Caco-2 (cell line): ENCODE results near the gene DYTN. TPM values are rescaled to one million over a fixed set of nuclear protein-coding genes. Genes with fewer than 3 reads are reported as not detected.
A peak's percentile ranks its signal among the peaks of the same experiment; 100 is the strongest.

Experiments
- BruUV-seq: library from RNA; stranded (reverse); fragments of 400-500 nt; replicated peaks from 2 replicates; lab custom pipeline; 2021; lab: Mats Ljungman, UMichigan
- CTCF ChIA-PET: fragments of 300-600 bp; sonication (Branson Sonifier 250); formaldehyde crosslinking; loops from one replicate; lab custom pipeline; 2022; ENCODE audit warnings: antibody characterized with exemption; lab: Charles Lee
- POLR2A ChIA-PET: fragments of 300-600 bp; sonication (Branson Sonifier 250); formaldehyde crosslinking; loops from one replicate; lab custom pipeline; 2022; ENCODE audit warnings: antibody characterized with exemption; lab: Charles Lee
- DNase-seq, 2 experiments: peaks; one replicate each; pipeline versions ENCODE4 v3.0.0 to v3.0.0-alpha.2; 2020 to 2022
- H3K27me3 ChIP-seq: replicated peaks from 2 replicates; pipeline ENCODE4 v1.6.0; 2011; ENCODE audit warnings: low read length; ENCODE audit not compliant: control insufficient read depth, insufficient read depth
- H3K36me3 ChIP-seq: 2 replicates; pipeline ENCODE4 v1.5.1; 2011; ENCODE audit warnings: low read length; ENCODE audit not compliant: control insufficient read depth, insufficient read depth
- H3K4me1 ChIP-seq: fragments of 250-450 bp; sonication (Bioruptor Pico); 2 replicates; pipeline ENCODE4 v1.5.1; 2020; ENCODE audit warnings: mild to moderate bottlenecking
- H3K4me3 ChIP-seq: 2 replicates; pipeline ENCODE4 v1.5.1; 2011; ENCODE audit warnings: low read depth, mild to moderate bottlenecking, control low read depth, low read length
- H3K9me3 ChIP-seq: fragments of 250-450 bp; sonication (Bioruptor Pico); 2 replicates; pipeline ENCODE4 v1.5.1; 2020; ENCODE audit warnings: mild to moderate bottlenecking, moderate library complexity
- H3K27ac Mint-ChIP-seq: one replicate; pipeline ENCODE4 v1.8.0; 2022; ENCODE audit warnings: mixed read lengths; ENCODE audit not compliant: unreplicated experiment
- H3K27me3 Mint-ChIP-seq: one replicate; pipeline ENCODE4 v1.8.0; 2022; ENCODE audit warnings: mixed read lengths; ENCODE audit not compliant: insufficient read depth, unreplicated experiment
- H3K36me3 Mint-ChIP-seq: one replicate; pipeline ENCODE4 v1.8.0; 2022; ENCODE audit warnings: mild to moderate bottlenecking, mixed read lengths; ENCODE audit not compliant: insufficient read depth, unreplicated experiment
- H3K4me1 Mint-ChIP-seq: one replicate; pipeline ENCODE4 v1.8.0; 2022; ENCODE audit warnings: low read depth, mixed read lengths; ENCODE audit not compliant: unreplicated experiment
- H3K4me3 Mint-ChIP-seq: one replicate; pipeline ENCODE4 v1.8.0; 2022; ENCODE audit warnings: mild to moderate bottlenecking, moderate library complexity, mixed read lengths; ENCODE audit not compliant: unreplicated experiment
- H3K9me3 Mint-ChIP-seq: one replicate; pipeline ENCODE4 v1.8.0; 2022; ENCODE audit warnings: mixed read lengths; ENCODE audit not compliant: unreplicated experiment
- intact Hi-C: fragments of 100-400 bp; cut with micrococcal nuclease; formaldehyde crosslinking; loops from one replicate; pipeline ENCODE4 v1.10.0; 2022; ENCODE audit not compliant: unreplicated experiment
- total RNA-seq: library from RNA; stranded (reverse); gene quantifications from 2 replicates; pipeline ENCODE4 v1.2.3, GENCODE V29; 2022
- TF ChIP-seq, protein P1 (sequence below), 2 experiments: fragments of 200-600 bp in 1 of 2; IDR thresholded peaks; 1 replicate in 1 of 2; 2 replicates in 1 of 2; pipeline versions ENCODE4 v1.5.1 to v1.8.0; 2011 to 2022; ENCODE audit warnings: antibody characterized with exemption in 1 of 2, control low read depth in 1 of 2, inconsistent platforms in 1 of 2, low read depth in 1 of 2, low read length in 1 of 2, mild to moderate bottlenecking in 1 of 2, moderate library complexity in 1 of 2; ENCODE audit not compliant: insufficient read depth in 1 of 2, severe bottlenecking in 1 of 2, unreplicated experiment in 1 of 2

DYTN gene
- total RNA-seq, 1 experiment from 2014 or later, result not detected

GRCh38 chr2:206696910-206697309, 21.3 kb downstream of the DYTN start:
- H3K4me3 Mint-ChIP-seq, result no peak overlapping the region
- no peak overlapping the region for H3K27ac Mint-ChIP-seq
- intact Hi-C loops, result no loop called here
- POLR2A ChIA-PET, result no interaction called here
- TF ChIP-seq, protein P1, sequence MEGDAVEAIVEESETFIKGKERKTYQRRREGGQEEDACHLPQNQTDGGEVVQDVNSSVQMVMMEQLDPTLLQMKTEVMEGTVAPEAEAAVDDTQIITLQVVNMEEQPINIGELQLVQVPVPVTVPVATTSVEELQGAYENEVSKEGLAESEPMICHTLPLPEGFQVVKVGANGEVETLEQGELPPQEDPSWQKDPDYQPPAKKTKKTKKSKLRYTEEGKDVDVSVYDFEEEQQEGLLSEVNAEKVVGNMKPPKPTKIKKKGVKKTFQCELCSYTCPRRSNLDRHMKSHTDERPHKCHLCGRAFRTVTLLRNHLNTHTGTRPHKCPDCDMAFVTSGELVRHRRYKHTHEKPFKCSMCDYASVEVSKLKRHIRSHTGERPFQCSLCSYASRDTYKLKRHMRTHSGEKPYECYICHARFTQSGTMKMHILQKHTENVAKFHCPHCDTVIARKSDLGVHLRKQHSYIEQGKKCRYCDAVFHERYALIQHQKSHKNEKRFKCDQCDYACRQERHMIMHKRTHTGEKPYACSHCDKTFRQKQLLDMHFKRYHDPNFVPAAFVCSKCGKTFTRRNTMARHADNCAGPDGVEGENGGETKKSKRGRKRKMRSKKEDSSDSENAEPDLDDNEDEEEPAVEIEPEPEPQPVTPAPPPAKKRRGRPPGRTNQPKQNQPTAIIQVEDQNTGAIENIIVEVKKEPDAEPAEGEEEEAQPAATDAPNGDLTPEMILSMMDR (IDR thresholded peaks at IDR 0.05; ENCODE audit: insufficient read depth in 1 of 2, low read depth in 1 of 2, low read length in 1 of 2, severe bottlenecking in 1 of 2, unreplicated experiment in 1 of 2), result no peak
- H3K36me3 Mint-ChIP-seq, result no peaks in the 10 kb centered on the region
- Histone ChIP-seq H3K9me3 (no peaks in the 10 kb centered on the region), H3K36me3 (no peaks in the 10 kb centered on the region), H3K4me3 (no peak overlapping the region), H3K4me1 (no peaks in the 10 kb centered on the region), H3K27me3 (peaks cover 1% of the 10 kb centered on the region; the same call in 1 of the 2 replicates)
- no TSS peak for BruUV-seq
- no peak for DNase-seq
- peaks cover 19% of the 10 kb centered on the region for H3K27me3 Mint-ChIP-seq
- CTCF ChIA-PET, result no interaction called here
- no peaks in the 10 kb centered on the region for H3K4me1 Mint-ChIP-seq
- no peaks in the 10 kb centered on the region for H3K9me3 Mint-ChIP-seq

DNA sequence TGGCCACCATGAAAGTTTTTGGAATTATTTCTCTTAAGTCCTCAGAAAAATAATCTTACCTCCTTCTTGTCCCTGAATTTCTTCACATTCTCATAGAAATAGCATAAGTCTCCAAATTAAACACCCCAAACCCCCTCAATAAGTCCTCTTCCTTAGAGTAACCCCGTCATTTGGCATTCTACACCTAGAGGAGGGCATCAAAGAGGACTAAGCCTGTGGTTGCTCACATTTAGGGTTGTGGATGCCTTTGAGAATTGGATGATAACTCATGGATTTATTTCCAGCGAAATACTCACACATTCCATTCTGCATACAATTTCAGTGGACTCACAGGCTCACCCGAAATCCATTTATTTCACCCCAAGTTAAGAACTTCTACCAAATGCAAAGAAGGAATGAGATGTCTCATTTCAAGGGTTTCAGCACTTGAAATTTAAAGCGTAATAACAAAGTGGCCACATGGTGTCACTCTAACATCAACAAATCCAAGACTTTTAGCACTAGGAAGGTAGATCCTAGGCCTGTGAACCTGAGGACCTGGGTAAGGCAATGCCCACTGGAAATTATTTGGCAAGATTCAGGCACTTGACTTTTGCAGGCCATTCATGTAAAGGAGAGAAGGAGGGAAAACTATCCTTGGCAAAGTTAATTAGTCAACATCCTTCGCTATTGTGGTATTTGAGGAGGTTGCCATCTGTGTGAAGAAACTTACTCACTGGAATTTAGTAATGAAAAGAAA, 24.6 kb downstream of the DYTN start:
- Mint-ChIP-seq H3K27ac (no peak overlapping the region), H3K27me3 (peaks cover 27% of the 10 kb centered on the region), H3K9me3 (no peaks in the 10 kb centered on the region), H3K4me3 (no peak overlapping the region), H3K36me3 (no peaks in the 10 kb centered on the region), H3K4me1 (no peaks in the 10 kb centered on the region)
- H3K4me3 ChIP-seq, result no peak overlapping the region
- no peaks in the 10 kb centered on the region for H3K9me3 ChIP-seq
- no TSS peak for BruUV-seq
- H3K36me3 ChIP-seq, result no peaks in the 10 kb centered on the region
- DNase-seq, result peak in 1 of 2 experiments; percentile 62
- intact Hi-C loops, result loop anchor here (1.0 kb wide), 3 partner anchors 88 to 780 kb away; no protein-coding TSS in a partner anchor
- no peaks in the 10 kb centered on the region for H3K4me1 ChIP-seq
- TF ChIP-seq, protein P1 (IDR thresholded peaks at IDR 0.05; ENCODE audit: insufficient read depth in 1 of 2, low read depth in 1 of 2, low read length in 1 of 2, severe bottlenecking in 1 of 2, unreplicated experiment in 1 of 2), result peak; percentile 52 to 66
- H3K27me3 ChIP-seq, result peaks cover 1% of the 10 kb centered on the region; the same call in 1 of the 2 replicates
- POLR2A ChIA-PET, result no interaction called here
- CTCF ChIA-PET, result no interaction called here

GRCh38 chr2:206692971-206693370, 25.2 kb downstream of the DYTN start:
- Mint-ChIP-seq H3K27me3 (peaks cover 24% of the 10 kb centered on the region), H3K9me3 (no peaks in the 10 kb centered on the region), H3K4me1 (no peaks in the 10 kb centered on the region), H3K27ac (no peak overlapping the region), H3K36me3 (no peaks in the 10 kb centered on the region), H3K4me3 (no peak overlapping the region)
- no peaks in the 10 kb centered on the region for H3K36me3 ChIP-seq
- no peaks in the 10 kb centered on the region; the same call in 1 of the 2 replicates for H3K27me3 ChIP-seq
- intact Hi-C loops, result loop anchor here (1.0 kb wide), 3 partner anchors 88 to 780 kb away; no protein-coding TSS in a partner anchor
- ChIA-PET CTCF (no interaction called here), POLR2A (no interaction called here)
- H3K9me3 ChIP-seq, result no peaks in the 10 kb centered on the region
- BruUV-seq, result no TSS peak
- no peak for DNase-seq
- no peaks in the 10 kb centered on the region for H3K4me1 ChIP-seq
- TF ChIP-seq, protein P1 (IDR thresholded peaks at IDR 0.05; ENCODE audit: insufficient read depth in 1 of 2, low read depth in 1 of 2, low read length in 1 of 2, severe bottlenecking in 1 of 2, unreplicated experiment in 1 of 2), result no peak
- H3K4me3 ChIP-seq, result no peak overlapping the region
